Erythroblast (primary cell): ENCODE data around the gene FERD3L.

Source experiments
- GATA1 ChIP-seq: IDR thresholded peaks from 2 replicates; pipeline ENCODE4 v1.6.1; 2011; ENCODE audit warnings: low read depth, mild to moderate bottlenecking, control low read depth, low read length, moderate library complexity
- POLR2A ChIP-seq: IDR thresholded peaks from 2 replicates; pipeline ENCODE4 v1.6.1; 2011; ENCODE audit warnings: mild to moderate bottlenecking, low read length

- TF ChIP-seq POLR2A, result no peak
- TF ChIP-seq GATA1, result no peak
Observed at GRCh38 chr7:19101909-19102308, 43.3 kb downstream of the FERD3L start.
